Panc1 (cell line): ENCODE data around the gene OR13H1. TPM values are rescaled to one million over a fixed set of nuclear protein-coding genes. Genes with fewer than 3 reads are reported as not detected.
"Not testable (repeated sequence)": the region's sequence is repeated elsewhere in the genome, so short reads cannot be mapped to it uniquely, and the experiment has no call there.

Source experiments
- ATAC-seq: fragments of 200-7000 bp; cut with Tn5 transposase; 2 replicates; pipeline ENCODE4 v1.9.1; 2020; ENCODE audit warnings: mild to moderate bottlenecking, moderate library complexity
- BruUV-seq: library from RNA; stranded (reverse); fragments of 400-500 nt; replicated peaks from 2 replicates; lab custom pipeline; 2021; lab: Mats Ljungman, UMichigan
- CTCF ChIA-PET: fragments of 300-600 bp; sonication (Branson Sonifier 250); formaldehyde crosslinking; loops from one replicate; lab custom pipeline; 2022; ENCODE audit warnings: antibody characterized with exemption; lab: Charles Lee
- POLR2A ChIA-PET: fragments of 300-600 bp; sonication (Branson Sonifier 250); formaldehyde crosslinking; loops from one replicate; lab custom pipeline; 2022; ENCODE audit warnings: antibody characterized with exemption; lab: Charles Lee
- DNase-seq: peaks from one replicate; pipeline ENCODE4 v3.0.0-alpha.2; 2010; ENCODE audit warnings: low read depth, low spot score
- H3K27ac ChIP-seq: 2 replicates; pipeline ENCODE4 v1.5.1; 2011; ENCODE audit warnings: mild to moderate bottlenecking, low read length, inconsistent platforms
- H3K27me3 ChIP-seq: fragments of 200-500 bp; sonication (Bioruptor generic); 2 replicates; pipeline ENCODE4 v1.6.0; 2014; ENCODE audit warnings: low read length, inconsistent platforms; ENCODE audit not compliant: control insufficient read depth, insufficient read depth
- H3K36me3 ChIP-seq: fragments of 200-500 bp; sonication (Bioruptor generic); 2 replicates; pipeline ENCODE4 v1.5.1; 2014; ENCODE audit warnings: inconsistent platforms, mild to moderate bottlenecking, low read length, moderate library complexity; ENCODE audit not compliant: control insufficient read depth, insufficient read depth
- H3K4me1 ChIP-seq: 2 replicates; pipeline ENCODE4 v1.5.1; 2011; ENCODE audit warnings: inconsistent platforms, mild to moderate bottlenecking, low read length, moderate library complexity; ENCODE audit not compliant: control insufficient read depth, insufficient read depth
- H3K4me3 ChIP-seq, 2 experiments: 2 replicates each; pipeline ENCODE4 v1.5.1; 2011 to 2012; ENCODE audit warnings: low read depth in 2 of 2, low read length in 2 of 2, mild to moderate bottlenecking in 2 of 2, inconsistent platforms in 1 of 2, moderate library complexity in 1 of 2
- H3K9me3 ChIP-seq: fragments of 200-500 bp; sonication (Bioruptor generic); 2 replicates; pipeline ENCODE4 v1.5.1; 2014; ENCODE audit warnings: low read depth, mild to moderate bottlenecking, inconsistent platforms, low read length, moderate library complexity; ENCODE audit not compliant: control insufficient read depth, insufficient read depth
- CTCF ChIP-seq: fragments of 450-650 bp; IDR thresholded peaks from 2 replicates; pipeline ENCODE4 v1.5.1; 2017; ENCODE audit warnings: mild to moderate bottlenecking
- POLR2AphosphoS5 ChIP-seq: IDR thresholded peaks from 2 replicates; pipeline ENCODE4 v1.6.1; 2012; ENCODE audit warnings: mild to moderate bottlenecking, low read depth, low read length, moderate library complexity
- REST ChIP-seq, 2 experiments: IDR thresholded peaks; 2 replicates each; pipeline ENCODE4 v1.6.1; 2011 to 2012; ENCODE audit warnings: low read depth in 2 of 2, control low read depth in 1 of 2, low read length in 1 of 2, mild to moderate bottlenecking in 1 of 2, moderate library complexity in 1 of 2; ENCODE audit not compliant: insufficient read depth in 1 of 2
- SIN3A ChIP-seq: IDR thresholded peaks from 2 replicates; pipeline ENCODE4 v1.6.1; 2012; ENCODE audit warnings: low read depth, mild to moderate bottlenecking, low read length, moderate library complexity, borderline replicate concordance; ENCODE audit not compliant: insufficient read depth
- TCF7L2 ChIP-seq: IDR thresholded peaks from 2 replicates; pipeline ENCODE4 v1.6.1; 2011; ENCODE audit warnings: mild to moderate bottlenecking, low read depth, low read length, inconsistent platforms
- in situ Hi-C: cut with HindIII; loops from 2 replicates; pipeline ENCODE4 v1.10.0; 2016; ENCODE audit warnings: low sequenced_read_pairs, low pct_unique_long_range_greater_than_20kb
- intact Hi-C: fragments of 100-400 bp; cut with micrococcal nuclease; formaldehyde crosslinking; loops from one replicate; pipeline ENCODE4 v1.10.0; 2022; ENCODE audit not compliant: unreplicated experiment
- total RNA-seq: library from RNA; stranded (reverse); gene quantifications from one replicate; pipeline ENCODE4 v1.2.1, GENCODE V29; 2021; ENCODE audit not compliant: unreplicated experiment

OR13H1 gene
- total RNA-seq, 1 experiment from 2014 or later: not detected

GRCh38 chrX:131544218-131544617 lies 344 bp downstream of the OR13H1 start:
- DNase-seq (no peak), ATAC-seq (no peak)
- in situ Hi-C loops: no loop called here
- H3K27me3 ChIP-seq: no peaks in the 10 kb centered on the region; the same call in 1 of the 2 replicates
- BruUV-seq: no TSS peak
- H3K27ac ChIP-seq: no peak overlapping the region
- intact Hi-C loops: no loop called here
- H3K4me3 ChIP-seq: no peak overlapping the region
- TF ChIP-seq POLR2AphosphoS5 (no peak), REST (IDR thresholded peaks at IDR 0.05; ENCODE audit: insufficient read depth in 1 of 2, low read depth in 2 of 2, low read length in 1 of 2) (no peak), TCF7L2 (no peak), CTCF (no peak), SIN3A (no peak)
- no peaks in the 10 kb centered on the region for H3K4me1 ChIP-seq
- POLR2A ChIA-PET: no interaction called here
- H3K9me3 ChIP-seq: no peaks in the 10 kb centered on the region
- no peaks in the 10 kb centered on the region for H3K36me3 ChIP-seq
- CTCF ChIA-PET: no interaction called here

GRCh38 chrX:131549011-131549410 lies 5.1 kb downstream of the OR13H1 start:
- DNase-seq: no peak
- CTCF ChIA-PET: no interaction called here
- no peak for ATAC-seq
- Histone ChIP-seq H3K9me3 (no peaks in the 10 kb centered on the region), H3K36me3 (no peaks in the 10 kb centered on the region), H3K27me3 (no peaks in the 10 kb centered on the region; the same call in 1 of the 2 replicates), H3K4me1 (no peaks in the 10 kb centered on the region), H3K27ac (no peak overlapping the region), H3K4me3 (no peak overlapping the region)
- intact Hi-C loops (no loop called here), in situ Hi-C loops (no loop called here)
- POLR2A ChIA-PET: no interaction called here
- TF ChIP-seq CTCF (no peak), REST (IDR thresholded peaks at IDR 0.05; ENCODE audit: insufficient read depth in 1 of 2, low read depth in 2 of 2, low read length in 1 of 2) (no peak), SIN3A (no peak), POLR2AphosphoS5 (no peak), TCF7L2 (no peak)
- no TSS peak for BruUV-seq

GRCh38 chrX:131552453-131552852 lies 8.6 kb downstream of the OR13H1 start:
- H3K4me1 ChIP-seq, H3K36me3 ChIP-seq, DNase-seq, in situ Hi-C loops, ATAC-seq, intact Hi-C loops, H3K27me3 ChIP-seq, CTCF ChIA-PET, H3K4me3 ChIP-seq, H3K27ac ChIP-seq, H3K9me3 ChIP-seq, BruUV-seq, POLR2A ChIA-PET: not testable (repeated sequence)
